H1 (cell line): ENCODE data around the gene MBNL1. TPM values are rescaled to one million over a fixed set of nuclear protein-coding genes. Genes with fewer than 3 reads are reported as not detected.

Experiments used
- CTCF ChIA-PET: fragments of 300-600 bp; sonication (Branson Sonifier 250); formaldehyde crosslinking; loops from one replicate; lab custom pipeline; 2021; ENCODE audit not compliant: partially characterized antibody; lab: Charles Lee
- POLR2A ChIA-PET: fragments of 300-600 bp; sonication (Branson Sonifier 250); formaldehyde crosslinking; loops from one replicate; lab custom pipeline; 2021; ENCODE audit warnings: inconsistent platforms; ENCODE audit not compliant: partially characterized antibody; lab: Charles Lee
- DNase-seq, 2 experiments: peaks; one replicate each; pipeline versions ENCODE4 v3.0.0 to v3.0.0-alpha.2; 2010 to 2022; ENCODE audit warnings: low spot score in 2 of 2, low read depth in 1 of 2, mixed read lengths in 1 of 2
- FAIRE-seq: peaks from 2 replicates; lab custom pipeline; 2011; peaks lifted over from hg19 to GRCh38; lab: Jason Lieb, UNC
- H2AFZ ChIP-seq: 2 replicates; pipeline ENCODE4 v1.8.1; 2012; ENCODE audit warnings: low read length, inconsistent platforms
- H2AK5ac ChIP-seq: 2 replicates; pipeline ENCODE4 v1.6.1; 2013; ENCODE audit warnings: low read depth, low read length
- H2BK120ac ChIP-seq: replicated peaks from 2 replicates; pipeline ENCODE3; 2013; ENCODE audit warnings: low read depth, low read length, inconsistent platforms
- H2BK12ac ChIP-seq: 2 replicates; pipeline ENCODE4 v1.6.1; 2013; ENCODE audit warnings: low read depth, low read length
- H2BK15ac ChIP-seq: 2 replicates; pipeline ENCODE4 v1.6.1; 2013; ENCODE audit warnings: low read length
- H2BK20ac ChIP-seq: 2 replicates; pipeline ENCODE4 v1.6.1; 2013; ENCODE audit warnings: low read length
- H2BK5ac ChIP-seq: 2 replicates; pipeline ENCODE4 v1.6.1; 2013; ENCODE audit warnings: low read depth, low read length
- H3K14ac ChIP-seq: 2 replicates; pipeline ENCODE4 v1.6.1; 2013; ENCODE audit warnings: inconsistent platforms; ENCODE audit not compliant: insufficient read length
- H3K18ac ChIP-seq: 2 replicates; pipeline ENCODE4 v1.6.1; 2013; ENCODE audit warnings: low read length; ENCODE audit errors: extremely low read depth
- H3K23ac ChIP-seq: 2 replicates; pipeline ENCODE4 v1.6.1; 2013; ENCODE audit warnings: inconsistent platforms; ENCODE audit not compliant: insufficient read length
- H3K23me2 ChIP-seq: 2 replicates; pipeline ENCODE4 v1.6.1; 2013; ENCODE audit warnings: low read depth, low read length
- H3K27ac ChIP-seq: 2 replicates; pipeline ENCODE4 v1.6.1; 2011; ENCODE audit warnings: low read depth, low read length, inconsistent platforms
- H3K27me3 ChIP-seq, 4 experiments: replicated peaks in 1 of 4; 1 replicate in 1 of 4; 2 replicates in 3 of 4; pipeline versions ENCODE4 v1.6.1 to v1.8.1; 2011 to 2013; ENCODE audit warnings: low read length in 3 of 4, mild to moderate bottlenecking in 3 of 4, inconsistent platforms in 2 of 4, mixed read lengths in 2 of 4, moderate library complexity in 1 of 4; ENCODE audit not compliant: control insufficient read depth in 3 of 4, insufficient read depth in 3 of 4; ENCODE audit errors: extremely low read depth in 1 of 4
- H3K36me3 ChIP-seq, 4 experiments: 2 replicates each; pipeline versions ENCODE4 v1.6.1 to v1.8.1; 2011 to 2013; ENCODE audit warnings: mild to moderate bottlenecking in 4 of 4, low read length in 3 of 4, moderate library complexity in 2 of 4, control low read depth in 1 of 4, inconsistent platforms in 1 of 4; ENCODE audit not compliant: insufficient read depth in 4 of 4, control insufficient read depth in 2 of 4
- H3K4ac ChIP-seq: replicated peaks from 2 replicates; pipeline ENCODE3; 2013; ENCODE audit warnings: low read length, low read depth, mixed read lengths, inconsistent platforms; ENCODE audit not compliant: insufficient read length
- H3K4me1 ChIP-seq, 4 experiments: replicated peaks in 1 of 4; 1 replicate in 1 of 4; 2 replicates in 3 of 4; pipeline versions ENCODE4 v1.6.1 to v1.8.1; 2011 to 2013; ENCODE audit warnings: low read length in 3 of 4, inconsistent platforms in 2 of 4, mixed read lengths in 1 of 4; ENCODE audit not compliant: insufficient read depth in 4 of 4, control insufficient read depth in 3 of 4
- H3K4me2 ChIP-seq, 2 experiments: 2 replicates each; pipeline versions ENCODE4 v1.6.1 to v1.8.1; 2011 to 2013; ENCODE audit warnings: low read depth in 2 of 2, low read length in 2 of 2, control low read depth in 1 of 2, inconsistent platforms in 1 of 2, mild to moderate bottlenecking in 1 of 2; ENCODE audit not compliant: insufficient read depth in 1 of 2
- H3K4me3 ChIP-seq, 4 experiments: fragments of 200-600, 300-600 bp in 1 of 4; sonication (generic), shearing (Covaris generic), sonication (Bioruptor Twin) in 1 of 4; 2 replicates each; pipeline versions ENCODE4 v1.5.1 to v1.8.1; 2011 to 2016; ENCODE audit warnings: low read length in 4 of 4, low read depth in 3 of 4, control low read depth in 2 of 4, inconsistent platforms in 2 of 4, mild to moderate bottlenecking in 2 of 4, mixed read lengths in 1 of 4, moderate library complexity in 1 of 4; ENCODE audit not compliant: insufficient read depth in 2 of 4; ENCODE audit errors: extremely low read depth in 1 of 4
- H3K56ac ChIP-seq: replicated peaks from 2 replicates; pipeline ENCODE3; 2013; ENCODE audit warnings: low read depth, mild to moderate bottlenecking, mixed read lengths, low read length, inconsistent platforms; ENCODE audit not compliant: insufficient read length
- H3K79me1 ChIP-seq: 2 replicates; pipeline ENCODE4 v1.6.1; 2013; ENCODE audit warnings: low read depth, low read length, control low read depth
- H3K79me2 ChIP-seq, 2 experiments: 2 replicates each; pipeline versions ENCODE4 v1.6.1 to v1.8.1; 2012 to 2013; ENCODE audit warnings: low read length in 2 of 2, mild to moderate bottlenecking in 2 of 2, inconsistent platforms in 1 of 2; ENCODE audit not compliant: insufficient read depth in 2 of 2, control insufficient read depth in 1 of 2
- H3K9ac ChIP-seq, 4 experiments: replicated peaks in 1 of 4; 1 replicate in 1 of 4; 2 replicates in 3 of 4; pipeline versions ENCODE4 v1.6.1 to v1.8.1; 2011 to 2013; ENCODE audit warnings: low read depth in 3 of 4, low read length in 3 of 4, control low read depth in 2 of 4, mild to moderate bottlenecking in 2 of 4, moderate library complexity in 2 of 4, inconsistent platforms in 1 of 4; ENCODE audit errors: extremely low read depth in 1 of 4
- H3K9me3 ChIP-seq, 2 experiments: 2 replicates each; pipeline versions ENCODE4 v1.6.1 to v1.8.1; 2012 to 2013; ENCODE audit warnings: mild to moderate bottlenecking in 2 of 2, moderate library complexity in 2 of 2, control low read depth in 1 of 2, inconsistent platforms in 1 of 2, low read depth in 1 of 2, low read length in 1 of 2, mixed read lengths in 1 of 2; ENCODE audit not compliant: insufficient read depth in 2 of 2
- H4K20me1 ChIP-seq, 2 experiments: replicated peaks in 1 of 2; 2 replicates each; pipeline versions ENCODE3 to v1.8.1; 2011 to 2013; ENCODE audit warnings: inconsistent platforms in 2 of 2, low read length in 2 of 2, mild to moderate bottlenecking in 1 of 2; ENCODE audit not compliant: insufficient read depth in 2 of 2, control insufficient read depth in 1 of 2
- H4K5ac ChIP-seq: 2 replicates; pipeline ENCODE4 v1.6.1; 2013; ENCODE audit warnings: low read length, low read depth, mixed read lengths, inconsistent platforms; ENCODE audit not compliant: insufficient read length
- H4K8ac ChIP-seq: 2 replicates; pipeline ENCODE4 v1.8.0; 2013; ENCODE audit warnings: mild to moderate bottlenecking, moderate library complexity, low read length, inconsistent platforms; ENCODE audit not compliant: insufficient read depth; ENCODE audit errors: extremely low read depth
- H4K91ac ChIP-seq: replicated peaks from 2 replicates; pipeline ENCODE3; 2013; ENCODE audit warnings: low read length, mixed read lengths, inconsistent platforms; ENCODE audit not compliant: insufficient read length
- ASH2L ChIP-seq: fragments of 200-600, 300-600 bp; sonication (generic); IDR thresholded peaks from one replicate; pipeline ENCODE4 v1.7.1; 2017; ENCODE audit warnings: low read length
- CBX5 ChIP-seq: fragments of 300-800, 300-1000 bp; sonication (generic); IDR thresholded peaks from 2 replicates; pipeline ENCODE4 v1.7.1; 2016; ENCODE audit warnings: antibody characterized with exemption, low read length, low read depth
- CBX8 ChIP-seq: fragments of 300-800, 300-1000 bp; sonication (generic); IDR thresholded peaks from 2 replicates; pipeline ENCODE4 v1.7.1; 2016; ENCODE audit warnings: low read depth, low read length, borderline replicate concordance
- CHD2 ChIP-seq: IDR thresholded peaks from 2 replicates; pipeline ENCODE4 v1.6.1; 2012; ENCODE audit warnings: low read length, improper control_type of control experiment
- CTCF ChIP-seq, 3 experiments: IDR thresholded peaks; 1 replicate in 2 of 3; 2 replicates in 1 of 3; pipeline versions ENCODE4 v1.5.1 to v1.6.1; 2011; ENCODE audit warnings: low read length in 3 of 3, mild to moderate bottlenecking in 3 of 3, inconsistent platforms in 2 of 3, low read depth in 1 of 3, moderate library complexity in 1 of 3; ENCODE audit not compliant: insufficient read depth in 1 of 3; ENCODE audit errors: control extremely low read depth in 1 of 3
- EP300 ChIP-seq, 2 experiments: IDR thresholded peaks; 1 replicate in 1 of 2; 2 replicates in 1 of 2; pipeline ENCODE4 v1.6.1; 2011 to 2012; ENCODE audit warnings: low read depth in 2 of 2, low read length in 2 of 2, mild to moderate bottlenecking in 2 of 2, borderline replicate concordance in 1 of 2, inconsistent platforms in 1 of 2, moderate library complexity in 1 of 2
- HDAC6 ChIP-seq: IDR thresholded peaks from one replicate; pipeline ENCODE4 v1.7.1; 2012; ENCODE audit warnings: low read depth, mild to moderate bottlenecking, inconsistent platforms, low read length, moderate library complexity
- JUND ChIP-seq: IDR thresholded peaks from 2 replicates; pipeline ENCODE4 v1.6.1; 2011; ENCODE audit warnings: mild to moderate bottlenecking, improper control_type of control experiment, low read length
- POLR2A ChIP-seq, 2 experiments: IDR thresholded peaks; 1 replicate in 1 of 2; 2 replicates in 1 of 2; pipeline ENCODE4 v1.6.1; 2011; ENCODE audit warnings: low read depth in 2 of 2, low read length in 2 of 2, mild to moderate bottlenecking in 2 of 2; ENCODE audit errors: control extremely low read depth in 1 of 2
- POLR2AphosphoS5 ChIP-seq: IDR thresholded peaks from 2 replicates; pipeline ENCODE4 v1.6.1; 2011; ENCODE audit warnings: low read depth, low read length
- SIRT6 ChIP-seq: IDR thresholded peaks from one replicate; pipeline ENCODE4 v1.7.1; 2012; ENCODE audit warnings: low read length, inconsistent platforms
- TAF7 ChIP-seq: optimal IDR thresholded peaks from 2 replicates; pipeline ENCODE3; 2011; ENCODE audit warnings: low read depth, mild to moderate bottlenecking, inconsistent platforms, low read length, moderate library complexity, borderline replicate concordance
- ZNF274 ChIP-seq: IDR thresholded peaks from 2 replicates; pipeline ENCODE4 v1.7.0; 2012; ENCODE audit warnings: low read length, borderline replicate concordance; ENCODE audit errors: extremely low read depth
- WGBS, 2 experiments: shearing (Covaris generic) in 1 of 2; methylation state at CpG; one replicate each; pipeline versions ENCODE4 v1.1.6 to v1.1.7; 2013 to 2015; ENCODE audit warnings: low lambda C conversion rate in 2 of 2, mixed read lengths in 2 of 2, inconsistent platforms in 1 of 2, low coverage in 1 of 2, missing lambda C conversion rate in 1 of 2; ENCODE audit not compliant: insufficient replicate concordance in 2 of 2, insufficient coverage in 1 of 2, insufficient read length in 1 of 2; ENCODE audit errors: extremely low coverage in 1 of 2, missing lambda C conversion rate in 1 of 2; 5-methylcytosine and 5-hydroxymethylcytosine counted together
- polyA plus RNA-seq, 7 experiments: library from polyadenylated mRNA; depleted of rRNA in 3 of 7; stranded (reverse) in 5 of 7; unstranded in 2 of 7; fragments of >200 nt in 5 of 7; fragments of 200-250 nt in 2 of 7; gene quantifications; 1 replicate in 5 of 7; 2 replicates in 1 of 7; 4 replicates in 1 of 7; pipeline versions ENCODE4 v1.2.1 to v1.2.3, GENCODE V29; 2011 to 2013; ENCODE audit warnings: missing spikeins in 2 of 7, mixed read lengths in 2 of 7
- total RNA-seq: library from RNA; stranded (reverse); fragmentation: NEBNext Ultra II Directional; extraction: Animal tissue kit (Norgen Biotek cat#: 25700); gene quantifications from 2 replicates; pipeline ENCODE4 v1.2.1, GENCODE V29; 2021

MBNL1 gene
- total and polyA plus RNA-seq, 2 of the 8 experiments (the other 6 are each of a cell fraction or from before 2014, with no cell fraction given) = 5.0 to 16.4 TPM

- Histone ChIP-seq H4K8ac (no peak overlapping the region), H3K27ac (no peak overlapping the region), H3K14ac (no peak overlapping the region), H3K4me2 (peak overlapping the region in 1 of 2 experiments; percentile 40; a peak in 1 of 4 replicates), H3K23me2 (no peaks in the 10 kb centered on the region), H4K91ac (no peak overlapping the region), H3K23ac (no peak overlapping the region), H2BK20ac (no peak overlapping the region), H2BK15ac (no peak overlapping the region), H4K5ac (no peak overlapping the region), H2BK12ac (no peak overlapping the region), H2BK120ac (no peak overlapping the region), H3K4me3 (peak overlapping the region in 1 of 4 experiments; percentile 13; a peak in 1 of 8 replicates), H3K79me1 (no peaks in the 10 kb centered on the region), H2AK5ac (no peak overlapping the region), H3K79me2 (peaks cover 0 to 25% of the 10 kb centered on the region in 2 experiments; a peak in 2 of 4 replicates), H3K9ac (no peak overlapping the region), H3K56ac (no peak overlapping the region), H4K20me1 (no peaks in the 10 kb centered on the region), H3K36me3 (no peaks in the 10 kb centered on the region; a peak in 1 of 8 replicates), H3K4me1 (peaks cover 4 to 22% (median 13%) of the 10 kb centered on the region in 4 experiments), H3K9me3 (no peaks in the 10 kb centered on the region), H3K4ac (no peak overlapping the region), H2AFZ (no peak overlapping the region), H3K18ac (no peak overlapping the region), H3K27me3 (no peaks in the 10 kb centered on the region), H2BK5ac (no peak overlapping the region)
- WGBS, 2 experiments = 78% methylated on average over 3 of the region's 3 CpGs; no CpG with 5 or more reads in 1 of the 2 experiments
- ChIA-PET CTCF (no interaction called here), POLR2A (no interaction called here)
- no peak for DNase-seq
- no peak for FAIRE-seq
- no peak for TF ChIP-seq CBX8
- TF ChIP-seq TAF7 = no peak
- no peak for TF ChIP-seq SIRT6
- no peak for TF ChIP-seq EP300 (IDR thresholded peaks at IDR 0.05; ENCODE audit: borderline replicate concordance in 1 of 2, low read depth in 2 of 2, low read length in 2 of 2)
- no peak for TF ChIP-seq ASH2L
- no peak for TF ChIP-seq POLR2A (IDR thresholded peaks at IDR 0.05; ENCODE audit: control extremely low read depth in 1 of 2, low read depth in 2 of 2, low read length in 2 of 2)
- no peak for TF ChIP-seq JUND
- TF ChIP-seq ZNF274 = no peak
- no peak for TF ChIP-seq POLR2AphosphoS5
- TF ChIP-seq CBX5 = no peak
- no peak for TF ChIP-seq HDAC6
- no peak for TF ChIP-seq CHD2
- TF ChIP-seq CTCF (IDR thresholded peaks at IDR 0.05; ENCODE audit: control extremely low read depth in 1 of 3, insufficient read depth in 1 of 3, low read depth in 1 of 3, low read length in 3 of 3) = no peak
Observed at GRCh38 chr3:152301745-152302181, 33.0 kb downstream of the MBNL1 start.
